Esophagus squamous epithelium (tissue), 4 donors: ENCODE data around the gene COPS3.

Experiments
- CTCF ChIP-seq, 6 experiments: fragments of 450-650 bp in 4 of 6; fragments of 200-600 bp in 2 of 6; sonication (generic) in 2 of 6; IDR thresholded peaks; one replicate each; pipeline ENCODE4 v1.5.1; 2016 to 2019; ENCODE audit warnings: antibody characterized with exemption in 6 of 6, mild to moderate bottlenecking in 4 of 6, moderate library complexity in 4 of 6
- POLR2A ChIP-seq, 4 donors: fragments of 450-650 bp; IDR thresholded peaks; one replicate each; pipeline ENCODE4 v1.6.1; 2017; ENCODE audit warnings: antibody characterized with exemption in 4 of 4, mild to moderate bottlenecking in 4 of 4, moderate library complexity in 3 of 4

GRCh38 chr17:17254036-17254435 lies 27.0 kb downstream of the COPS3 start:
- TF ChIP-seq CTCF (IDR thresholded peaks at IDR 0.05) (no peak), POLR2A (IDR thresholded peaks at IDR 0.05) (no peak)
